K562 (cell line): ENCODE results near the gene KAT5.

Experiments
- CCAR2 ChIP-seq: fragments of 200-400 bp; formaldehyde crosslinking; IDR thresholded peaks from 2 replicates; pipeline ENCODE4 v1.6.1; 2017; ENCODE audit warnings: mild to moderate bottlenecking, low read depth, low read length
- CTCF ChIP-seq, 3 experiments: IDR thresholded peaks in 2 of 3; conservative IDR thresholded peaks in 1 of 3; 2 replicates each; pipeline ENCODE4 v1.5.1; 2011 to 2012; ENCODE audit warnings: low read length in 3 of 3, mild to moderate bottlenecking in 3 of 3, control low read depth in 2 of 3, improper control_type of control experiment in 1 of 3, inconsistent platforms in 1 of 3, low read depth in 1 of 3, mixed read lengths in 1 of 3, moderate library complexity in 1 of 3; ENCODE audit not compliant: insufficient read depth in 2 of 3
- NRF1 ChIP-seq, 2 experiments: fragments of 450-650 bp; IDR thresholded peaks in 1 of 2; conservative IDR thresholded peaks in 1 of 2; 2 replicates each; pipeline ENCODE4 v1.6.1; 2014; ENCODE audit warnings: mild to moderate bottlenecking in 2 of 2
- SMC3 ChIP-seq: conservative IDR thresholded peaks from 2 replicates; pipeline ENCODE4 v1.6.1; 2011; ENCODE audit warnings: low read depth, low read length, improper control_type of control experiment; ENCODE audit not compliant: insufficient read depth
- STAT5A ChIP-seq: IDR thresholded peaks from 2 replicates; pipeline ENCODE4 v1.6.1; 2012; ENCODE audit warnings: low read length, inconsistent platforms, borderline replicate concordance
- YY1 ChIP-seq, 3 experiments: IDR thresholded peaks; 2 replicates each; pipeline ENCODE4 v1.6.1; 2011; ENCODE audit warnings: low read length in 2 of 3, mild to moderate bottlenecking in 2 of 3, moderate library complexity in 2 of 3, borderline replicate concordance in 1 of 3, control low read depth in 1 of 3, low read depth in 1 of 3; ENCODE audit not compliant: insufficient read depth in 3 of 3, insufficient replicate concordance in 2 of 3, control insufficient read depth in 1 of 3, insufficient read length in 1 of 3; ENCODE audit errors: extremely low read depth in 1 of 3
- ZNF696 ChIP-seq: fragments of 250-450 bp; sonication (Bioruptor Pico); conservative IDR thresholded peaks from 2 replicates; pipeline ENCODE4 v1.4.0; 2020; ENCODE audit warnings: mild to moderate bottlenecking, moderate library complexity

GRCh38 chr11:65744026-65744698 is 32.1 kb downstream of the KAT5 start:
- peak; percentile 64 to 90 (median 78) for TF ChIP-seq CTCF (IDR thresholded peaks at IDR 0.05 in 2 of 3, conservative IDR thresholded peaks at IDR 0.05 in 1 of 3; ENCODE audit: insufficient read depth in 2 of 3, low read depth in 1 of 3, low read length in 3 of 3)
- no peak for TF ChIP-seq CCAR2
- TF ChIP-seq YY1 (IDR thresholded peaks at IDR 0.05; ENCODE audit: borderline replicate concordance in 1 of 3, control insufficient read depth in 1 of 3, extremely low read depth in 1 of 3, insufficient read depth in 3 of 3, insufficient read length in 1 of 3, insufficient replicate concordance in 2 of 3, low read depth in 1 of 3, low read length in 2 of 3) = no peak
- TF ChIP-seq ZNF696 (CRISPR knock-in tag) = no peak
- peak; percentile 35; the same call in 1 of the 2 replicates for TF ChIP-seq SMC3
- TF ChIP-seq STAT5A = no peak
- no peak for TF ChIP-seq NRF1 (conservative IDR thresholded peaks at IDR 0.05 in 1 of 2, IDR thresholded peaks at IDR 0.05 in 1 of 2)
